Activated CD4-positive, alpha-beta T cell treated with anti-CD3 and anti-CD28 coated beads, Interleukin-2, amount 50 U/mL, for 48 hours (primary cell): Measurements from ENCODE around the gene PLEKHD1.

Experiments
- DNase-seq, 2 experiments: peaks; one replicate each; pipeline ENCODE4 v3.0.0-alpha.2; 2020

PLEKHD1 gene

GRCh38 chr14:69519204-69520100 is 34.9 kb downstream of the PLEKHD1 start:
- DNase-seq = no peak

GRCh38 chr14:69522026-69522425 is 37.5 kb downstream of the PLEKHD1 start:
- no peak for DNase-seq

GRCh38 chr14:69525896-69526295 is 41.4 kb downstream of the PLEKHD1 start:
- no peak for DNase-seq

- DNase-seq = no peak
Observed at GRCh38 chr14:69527635-69528034, 43.1 kb downstream of the PLEKHD1 start.

- no peak for DNase-seq
Observed at GRCh38 chr14:69528143-69528542, 43.6 kb downstream of the PLEKHD1 start.

GRCh38 chr14:69528930-69529329 is 44.4 kb downstream of the PLEKHD1 start:
- DNase-seq = no peak

GRCh38 chr14:69529563-69529962 is 45.0 kb downstream of the PLEKHD1 start:
- DNase-seq = no peak

- no peak for DNase-seq
Observed at GRCh38 chr14:69530095-69530494, 45.6 kb downstream of the PLEKHD1 start.

- DNase-seq = no peak
Observed at GRCh38 chr14:69531135-69531534, 46.6 kb downstream of the PLEKHD1 start.

- DNase-seq = no peak
Observed at GRCh38 chr14:69532561-69533340, 48.2 kb downstream of the PLEKHD1 start.

GRCh38 chr14:69535230-69535848 is 50.8 kb downstream of the PLEKHD1 start:
- DNase-seq = no peak

GRCh38 chr14:69536971-69537370 is 52.4 kb downstream of the PLEKHD1 start:
- no peak for DNase-seq

- no peak for DNase-seq
Observed at GRCh38 chr14:69537900-69538299, 53.4 kb downstream of the PLEKHD1 start.

GRCh38 chr14:69538766-69539165 is 54.2 kb downstream of the PLEKHD1 start:
- DNase-seq = no peak

- DNase-seq = no peak
Observed at GRCh38 chr14:69539631-69540410, 55.3 kb downstream of the PLEKHD1 start.

GRCh38 chr14:69540654-69541335 is 56.3 kb downstream of the PLEKHD1 start:
- no peak for DNase-seq

GRCh38 chr14:69542311-69542710 is 57.8 kb downstream of the PLEKHD1 start:
- no peak for DNase-seq

GRCh38 chr14:69543341-69544115 is 59.0 kb downstream of the PLEKHD1 start:
- DNase-seq = peak; percentile 19 to 48

GRCh38 chr14:69547701-69548348 is 63.3 kb downstream of the PLEKHD1 start:
- peak; percentile 29 to 39 for DNase-seq

- no peak for DNase-seq
Observed at GRCh38 chr14:69548566-69548965, 64.0 kb downstream of the PLEKHD1 start.

- no peak for DNase-seq
Observed at GRCh38 chr14:69551511-69551910, 67.0 kb downstream of the PLEKHD1 start.
